Fibroblast of lung (primary cell): Measurements from ENCODE around the gene ZCCHC18.

Experiments used
- CTCF ChIP-seq, 2 donors: IDR thresholded peaks in 1 of 2; conservative IDR thresholded peaks in 1 of 2; 1 replicate in 1 of 2; 2 replicates in 1 of 2; pipeline ENCODE4 v1.5.1; 2011 to 2012; ENCODE audit warnings: low read length in 2 of 2, control low read depth in 1 of 2, inconsistent platforms in 1 of 2, low read depth in 1 of 2, mild to moderate bottlenecking in 1 of 2
- EZH2 ChIP-seq: IDR thresholded peaks from 2 replicates; pipeline ENCODE4 v1.5.1; 2012; ENCODE audit warnings: low read length, control low read depth, mild to moderate bottlenecking; ENCODE audit errors: missing control alignments

- no peak for TF ChIP-seq CTCF (conservative IDR thresholded peaks at IDR 0.05 in 1 of 2, IDR thresholded peaks at IDR 0.05 in 1 of 2; ENCODE audit: low read depth in 1 of 2, low read length in 2 of 2)
- TF ChIP-seq EZH2, result no peak
Observed at GRCh38 chrX:104108955-104109354, 3.4 kb upstream of the ZCCHC18 start.
